K562 (cell line): ENCODE results near the gene PDE6H. TPM values are rescaled to one million over a fixed set of nuclear protein-coding genes. Genes with fewer than 3 reads are reported as not detected.

Experiments used
- ATAC-seq: fragments of 200-7000 bp; cut with Tn5 transposase; 3 replicates; pipeline ENCODE4 v1.9.1; 2020; ENCODE audit warnings: moderate library complexity
- BruUV-seq: library from RNA; stranded (reverse); fragments of 400-500 nt; replicated peaks from 2 replicates; lab custom pipeline; 2021; lab: Mats Ljungman, UMichigan
- CTCF ChIA-PET: fragments of 300-600 bp; formaldehyde crosslinking; extraction: SDS; loops from one replicate; lab custom pipeline; 2021; ENCODE audit warnings: low intra/inter-chr PET ratio; lab: Yijun Ruan, JAX
- POLR2A ChIA-PET: fragments of 300-600, 350-650 bp; sonication (Branson Sonifier 250); formaldehyde crosslinking; extraction: SDS; loops from one replicate; lab custom pipeline; 2021; ENCODE audit warnings: antibody characterized with exemption, inconsistent platforms; lab: Yijun Ruan, JAX
- DNase-seq, 4 experiments: peaks; one replicate each; pipeline versions ENCODE4 v3.0.0 to v3.0.0-alpha.2; 2011 to 2018; ENCODE audit warnings: low spot score in 3 of 4, mixed read lengths in 3 of 4; ENCODE audit errors: extremely low read depth in 1 of 4
- FAIRE-seq: peaks from 2 replicates; lab custom pipeline; 2011; peaks lifted over from hg19 to GRCh38; lab: Jason Lieb, UNC
- H2AFZ ChIP-seq: 2 replicates; pipeline ENCODE4 v1.6.0; 2011; ENCODE audit warnings: low read depth, low read length, control low read depth, inconsistent platforms
- H3K27ac ChIP-seq: fragments of 200-600 bp; 3 replicates; pipeline ENCODE4 v1.8.0; 2011; ENCODE audit warnings: low read depth, mild to moderate bottlenecking, control low read depth, inconsistent platforms, low read length, moderate library complexity, mixed read lengths; ENCODE audit errors: extremely low read depth
- H3K27me3 ChIP-seq, 2 experiments: fragments of 300-600 bp in 1 of 2; 2 replicates in 1 of 2; 3 replicates in 1 of 2; pipeline versions ENCODE4 v1.6.0 to v1.8.0; 2011; ENCODE audit warnings: inconsistent platforms in 2 of 2, low read length in 2 of 2, mild to moderate bottlenecking in 1 of 2, mixed read lengths in 1 of 2, moderate library complexity in 1 of 2; ENCODE audit not compliant: control insufficient read depth in 2 of 2, insufficient read depth in 2 of 2
- H3K36me3 ChIP-seq: fragments of 300-600 bp; 3 replicates; pipeline ENCODE4 v1.8.0; 2011; ENCODE audit warnings: mild to moderate bottlenecking, low read length, inconsistent platforms; ENCODE audit not compliant: control insufficient read depth, insufficient read depth
- H3K4me1 ChIP-seq, 2 experiments: fragments of 200-600 bp in 1 of 2; replicated peaks in 1 of 2; 2 replicates in 1 of 2; 3 replicates in 1 of 2; pipeline versions ENCODE4 v1.5.1 to v1.8.0; 2011; ENCODE audit warnings: inconsistent platforms in 2 of 2, low read length in 2 of 2, mild to moderate bottlenecking in 1 of 2, mixed read lengths in 1 of 2, moderate library complexity in 1 of 2; ENCODE audit not compliant: control insufficient read depth in 2 of 2, insufficient read depth in 2 of 2
- H3K4me2 ChIP-seq: 2 replicates; pipeline ENCODE4 v1.6.1; 2011; ENCODE audit warnings: low read length, control low read depth, inconsistent platforms, mixed read lengths; ENCODE audit not compliant: insufficient read depth
- H3K4me3 ChIP-seq: fragments of 200-600 bp; sonication (generic), shearing (Covaris generic); 2 replicates; pipeline ENCODE4 v1.5.1; 2016; ENCODE audit warnings: control low read depth, inconsistent platforms
- H3K79me2 ChIP-seq: fragments of 200-600 bp; 3 replicates; pipeline ENCODE4 v1.8.0; 2011; ENCODE audit warnings: low read length, inconsistent platforms; ENCODE audit not compliant: control insufficient read depth, insufficient read depth
- H3K9ac ChIP-seq, 2 experiments: 2 replicates each; pipeline versions ENCODE4 v1.6.0 to v1.6.1; 2011; ENCODE audit warnings: low read depth in 2 of 2, low read length in 2 of 2, control low read depth in 1 of 2, inconsistent platforms in 1 of 2, mild to moderate bottlenecking in 1 of 2, mixed read lengths in 1 of 2; ENCODE audit not compliant: insufficient read depth in 1 of 2
- H3K9me1 ChIP-seq: one replicate; pipeline ENCODE4 v1.6.0; 2011; ENCODE audit warnings: inconsistent platforms, mild to moderate bottlenecking, low read length, moderate library complexity; ENCODE audit not compliant: control insufficient read depth, insufficient read depth
- H3K9me3 ChIP-seq: replicated peaks from 2 replicates; pipeline ENCODE4 v1.5.1; 2011; ENCODE audit warnings: low read depth, low read length, inconsistent platforms; ENCODE audit not compliant: control insufficient read depth, insufficient read depth
- H4K20me1 ChIP-seq: replicated peaks from 2 replicates; pipeline ENCODE4 v1.6.1; 2011; ENCODE audit warnings: low read length, inconsistent platforms, mixed read lengths; ENCODE audit not compliant: control insufficient read depth, insufficient read depth
- BCLAF1 ChIP-seq, 2 experiments: fragments of 450-650 bp in 1 of 2; IDR thresholded peaks; 2 replicates each; pipeline ENCODE4 v1.6.1; 2011 to 2017; ENCODE audit warnings: low read depth in 2 of 2, antibody characterized with exemption in 1 of 2, borderline replicate concordance in 1 of 2, low read length in 1 of 2, mild to moderate bottlenecking in 1 of 2, mixed read lengths in 1 of 2; ENCODE audit not compliant: control insufficient read depth in 1 of 2
- CHD1 ChIP-seq: fragments of 200-600 bp; sonication (generic); IDR thresholded peaks from one replicate; pipeline ENCODE4 v1.6.1; 2012; ENCODE audit warnings: mild to moderate bottlenecking, moderate library complexity, low read length, inconsistent platforms
- CREB1 ChIP-seq, 2 experiments: sonication (generic) in 1 of 2; formaldehyde crosslinking in 1 of 2; IDR thresholded peaks; 2 replicates each; pipeline versions ENCODE4 v1.6.1 to v1.8.0; 2012 to 2022; ENCODE audit warnings: inconsistent platforms in 1 of 2, mild to moderate bottlenecking in 1 of 2, missing genetic modification reagents in 1 of 2, moderate library complexity in 1 of 2
- ELF1 ChIP-seq: fragments of 200-800 bp; sonication (Bioruptor generic); IDR thresholded peaks from 2 replicates; pipeline ENCODE4 v1.6.1; 2016; ENCODE audit warnings: missing genetic modification characterization, missing compliant biosample characterization
- HDAC6 ChIP-seq: IDR thresholded peaks from 2 replicates; pipeline ENCODE4 v1.6.1; 2012; ENCODE audit warnings: low read depth, mild to moderate bottlenecking, control low read depth, inconsistent platforms, low read length, moderate library complexity
- KLF16 ChIP-seq: IDR thresholded peaks from 2 replicates; pipeline ENCODE4 v1.6.1; 2016; ENCODE audit warnings: antibody characterized with exemption
- SAFB ChIP-seq: fragments of 200-400 bp; formaldehyde crosslinking; IDR thresholded peaks from 2 replicates; pipeline ENCODE4 v1.6.1; 2017; ENCODE audit warnings: low read depth, low read length, borderline replicate concordance
- WGBS: fragments of 100-300 bp; shearing (Covaris generic); methylation state at CpG from one replicate; pipeline ENCODE4 v1.1.6; 2016; ENCODE audit warnings: low coverage, mixed read lengths; ENCODE audit not compliant: insufficient coverage; ENCODE audit errors: missing lambda C conversion rate; 5-methylcytosine and 5-hydroxymethylcytosine counted together
- in situ Hi-C: fragments of 300-500 bp; cut with MboI; formaldehyde crosslinking; loops from 4 replicates; pipeline ENCODE4 v1.15.0; 2018; ENCODE audit warnings: inconsistent platforms, mixed read lengths
- intact Hi-C: fragments of 100-400 bp; cut with micrococcal nuclease; formaldehyde crosslinking; loops from 2 replicates; pipeline ENCODE4 v1.14.2; 2022
- polyA plus RNA-seq, 8 experiments: library from polyadenylated mRNA; depleted of rRNA in 4 of 8; stranded (reverse) in 5 of 8; unstranded in 3 of 8; fragments of >200 nt; fragmentation: Nextera tagmentation in 2 of 8; fragmentation: Illumina TruSeq in 1 of 8; extraction: Ambion mirVana in 2 of 8; extraction: Trizol in 1 of 8; gene quantifications; 2 replicates each; pipeline versions ENCODE4 v1.2.1 to v1.2.3, GENCODE V29; 2011 to 2014; ENCODE audit warnings: inconsistent platforms in 1 of 8, missing spikeins in 1 of 8
- total RNA-seq, 7 experiments: library from RNA; depleted of rRNA in 6 of 7; stranded (reverse); fragments of >200 nt in 6 of 7; fragmentation: Illumina TruSeq in 2 of 7; extraction: Trizol in 2 of 7; gene quantifications; 2 replicates each; pipeline versions ENCODE4 v1.2.1 to v1.2.3, GENCODE V29; 2011 to 2021; ENCODE audit warnings: low replicate concordance in 1 of 7
- TF ChIP-seq, protein P1 (sequence below): sonication (generic); formaldehyde crosslinking; IDR thresholded peaks from 2 replicates; pipeline ENCODE4 v1.8.0; 2022; ENCODE audit warnings: mild to moderate bottlenecking, missing genetic modification reagents, borderline replicate concordance

The PDE6H gene
- total and polyA plus RNA-seq, 9 of the 15 experiments (the other 6 are each of a cell fraction or from before 2014, with no cell fraction given) = 0.15 TPM; not detected in 8

DNA sequence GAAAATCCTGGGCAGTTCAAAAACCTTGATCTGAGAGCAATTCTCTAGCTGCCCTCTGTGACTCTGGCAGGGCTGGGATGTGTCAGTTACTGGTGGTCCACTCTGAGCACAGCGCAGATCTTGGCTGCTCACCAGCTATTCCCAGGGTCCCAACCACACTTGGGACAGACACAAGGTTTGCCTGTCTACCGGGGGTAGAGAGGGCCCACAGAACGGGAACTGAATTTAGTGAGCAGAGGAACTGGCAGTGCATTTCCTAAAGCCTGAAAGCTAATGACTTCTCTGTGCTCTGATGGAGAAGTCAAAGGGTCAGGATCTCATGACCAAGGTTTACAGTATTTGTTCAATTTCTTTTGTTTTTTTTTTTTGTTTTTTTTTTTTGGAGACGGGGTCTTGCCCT is 2.6 kb downstream of the PDE6H start:
- Histone ChIP-seq H3K9me1 (no peaks in the 10 kb centered on the region), H3K4me3 (no peak overlapping the region), H4K20me1 (no peaks in the 10 kb centered on the region), H3K27me3 (no peaks in the 10 kb centered on the region), H3K9ac (no peak overlapping the region), H3K4me2 (no peak overlapping the region), H3K9me3 (no peaks in the 10 kb centered on the region), H3K79me2 (no peaks in the 10 kb centered on the region), H3K36me3 (no peaks in the 10 kb centered on the region), H2AFZ (no peak overlapping the region), H3K27ac (no peak overlapping the region), H3K4me1 (peaks cover 0 to under 1% of the 10 kb centered on the region in 2 experiments; a peak in 1 of 5 replicates)
- in situ Hi-C loops = no loop called here
- FAIRE-seq (no peak), ATAC-seq (no peak), DNase-seq (no peak)
- ChIA-PET POLR2A (no interaction called here), CTCF (no interaction called here)
- WGBS = 8% methylated on average over 2 of the region's 4 CpGs
- intact Hi-C loops = no loop called here
- BruUV-seq = no TSS peak
- no peak for TF ChIP-seq ELF1 (tag)
- TF ChIP-seq CREB1 (IDR thresholded peaks at IDR 0.05) = no peak
- no peak for TF ChIP-seq CREB1 (CRISPR knock-in tag; IDR thresholded peaks at IDR 0.05)
- TF ChIP-seq KLF16 = no peak
- no peak for TF ChIP-seq SAFB
- TF ChIP-seq HDAC6 = no peak
- TF ChIP-seq, protein P1, sequence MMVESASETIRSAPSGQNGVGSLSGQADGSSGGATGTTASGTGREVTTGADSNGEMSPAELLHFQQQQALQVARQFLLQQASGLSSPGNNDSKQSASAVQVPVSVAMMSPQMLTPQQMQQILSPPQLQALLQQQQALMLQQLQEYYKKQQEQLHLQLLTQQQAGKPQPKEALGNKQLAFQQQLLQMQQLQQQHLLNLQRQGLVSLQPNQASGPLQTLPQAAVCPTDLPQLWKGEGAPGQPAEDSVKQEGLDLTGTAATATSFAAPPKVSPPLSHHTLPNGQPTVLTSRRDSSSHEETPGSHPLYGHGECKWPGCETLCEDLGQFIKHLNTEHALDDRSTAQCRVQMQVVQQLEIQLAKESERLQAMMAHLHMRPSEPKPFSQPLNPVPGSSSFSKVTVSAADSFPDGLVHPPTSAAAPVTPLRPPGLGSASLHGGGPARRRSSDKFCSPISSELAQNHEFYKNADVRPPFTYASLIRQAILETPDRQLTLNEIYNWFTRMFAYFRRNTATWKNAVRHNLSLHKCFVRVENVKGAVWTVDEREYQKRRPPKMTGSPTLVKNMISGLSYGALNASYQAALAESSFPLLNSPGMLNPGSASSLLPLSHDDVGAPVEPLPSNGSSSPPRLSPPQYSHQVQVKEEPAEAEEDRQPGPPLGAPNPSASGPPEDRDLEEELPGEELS = no peak
- TF ChIP-seq BCLAF1 (IDR thresholded peaks at IDR 0.05; ENCODE audit: borderline replicate concordance in 1 of 2, control insufficient read depth in 1 of 2, low read depth in 2 of 2, low read length in 1 of 2) = no peak
- TF ChIP-seq CHD1 = no peak
